K562 (cell line): Measurements from ENCODE around the gene AP4S1. TPM values are rescaled to one million over a fixed set of nuclear protein-coding genes. Genes with fewer than 3 reads are reported as not detected.

Experiments
- ARID3B ChIP-seq: fragments of 250-450 bp; sonication (Bioruptor Pico); IDR thresholded peaks from 2 replicates; pipeline ENCODE4 v1.4.0; 2020; ENCODE audit warnings: borderline replicate concordance
- BHLHE40 ChIP-seq: IDR thresholded peaks from 2 replicates; pipeline ENCODE4 v1.6.1; 2011; ENCODE audit warnings: low read length, improper control_type of control experiment
- BRF1 ChIP-seq: IDR thresholded peaks from 3 replicates; pipeline ENCODE4 v1.6.1; 2011; ENCODE audit warnings: borderline replicate concordance, mild to moderate bottlenecking; ENCODE audit not compliant: insufficient read length; ENCODE audit errors: extremely low read depth
- CREBBP ChIP-seq: IDR thresholded peaks from one replicate; pipeline ENCODE4 v1.6.1; 2012; ENCODE audit warnings: low read depth, mild to moderate bottlenecking, control low read depth, inconsistent platforms, low read length
- HBP1 ChIP-seq: fragments of 450-650 bp; formaldehyde crosslinking; IDR thresholded peaks from 2 replicates; pipeline ENCODE4 v1.4.0; 2022; ENCODE audit warnings: missing genetic modification characterization
- HIVEP1 ChIP-seq: fragments of 250-450 bp; sonication (Bioruptor Pico); IDR thresholded peaks from 2 replicates; pipeline ENCODE4 v1.4.0; 2020; ENCODE audit warnings: mild to moderate bottlenecking
- HSF4 ChIP-seq: fragments of 250-450 bp; sonication (Bioruptor Pico); IDR thresholded peaks from 2 replicates; pipeline ENCODE4 v2.1.2; 2022; ENCODE audit warnings: mild to moderate bottlenecking, moderate library complexity, borderline replicate concordance
- KAT7 ChIP-seq: sonication (generic); formaldehyde crosslinking; IDR thresholded peaks from 2 replicates; pipeline ENCODE4 v1.8.0; 2022; ENCODE audit warnings: missing genetic modification reagents, mild to moderate bottlenecking, borderline replicate concordance
- KLF10 ChIP-seq: fragments of 250-450 bp; sonication (Bioruptor Pico); IDR thresholded peaks from 2 replicates; pipeline ENCODE4 v1.6.1; 2021; ENCODE audit warnings: matching md5 sums
- PHB2 ChIP-seq: fragments of 450-650 bp; IDR thresholded peaks from 2 replicates; pipeline ENCODE4 v1.6.1; 2017; ENCODE audit warnings: low read depth
- PREB ChIP-seq: sonication (generic); formaldehyde crosslinking; IDR thresholded peaks from 2 replicates; pipeline ENCODE4 v1.8.1; 2023; ENCODE audit warnings: mild to moderate bottlenecking, missing genetic modification reagents
- RAD21 ChIP-seq, 2 experiments: fragments of 250-450 bp in 1 of 2; fragments of 450-650 bp in 1 of 2; sonication (Bioruptor Pico) in 1 of 2; formaldehyde crosslinking in 1 of 2; IDR thresholded peaks in 1 of 2; conservative IDR thresholded peaks in 1 of 2; 2 replicates each; pipeline versions ENCODE4 v1.4.0 to v1.8.0; 2020 to 2022; ENCODE audit warnings: mild to moderate bottlenecking in 2 of 2, moderate library complexity in 1 of 2
- REST ChIP-seq, 2 experiments: fragments of 450-650 bp; formaldehyde crosslinking in 1 of 2; IDR thresholded peaks; 2 replicates each; pipeline versions ENCODE4 v1.4.0 to v1.6.1; 2014 to 2020; ENCODE audit warnings: mild to moderate bottlenecking in 2 of 2, borderline replicate concordance in 1 of 2, low read depth in 1 of 2
- ZNF354B ChIP-seq: fragments of 250-450 bp; sonication (Bioruptor Pico); IDR thresholded peaks from 2 replicates; pipeline ENCODE4 v1.4.0; 2020
- ZNF41 ChIP-seq: fragments of 250-450 bp; sonication (Bioruptor Pico); conservative IDR thresholded peaks from 2 replicates; pipeline ENCODE4 v1.4.0; 2020; ENCODE audit warnings: mild to moderate bottlenecking
- ZNF436 ChIP-seq: fragments of 250-450, 450-650 bp; sonication (Bioruptor Pico); formaldehyde crosslinking; IDR thresholded peaks from 2 replicates; pipeline ENCODE4 v1.7.0; 2020; ENCODE audit warnings: mild to moderate bottlenecking
- ZNF444 ChIP-seq: fragments of 250-450 bp; sonication (Bioruptor Pico); IDR thresholded peaks from 2 replicates; pipeline ENCODE4 v1.4.0; 2020; ENCODE audit warnings: mild to moderate bottlenecking, moderate library complexity
- polyA plus RNA-seq, 8 experiments: library from polyadenylated mRNA; depleted of rRNA in 4 of 8; stranded (reverse) in 5 of 8; unstranded in 3 of 8; fragments of >200 nt; fragmentation: Nextera tagmentation in 2 of 8; fragmentation: Illumina TruSeq in 1 of 8; extraction: Ambion mirVana in 2 of 8; extraction: Trizol in 1 of 8; gene quantifications; 2 replicates each; pipeline versions ENCODE4 v1.2.1 to v1.2.3, GENCODE V29; 2011 to 2014; ENCODE audit warnings: inconsistent platforms in 1 of 8, missing spikeins in 1 of 8
- total RNA-seq, 7 experiments: library from RNA; depleted of rRNA in 6 of 7; stranded (reverse); fragments of >200 nt in 6 of 7; fragmentation: Illumina TruSeq in 2 of 7; extraction: Trizol in 2 of 7; gene quantifications; 2 replicates each; pipeline versions ENCODE4 v1.2.1 to v1.2.3, GENCODE V29; 2011 to 2021; ENCODE audit warnings: low replicate concordance in 1 of 7

The AP4S1 gene
- total and polyA plus RNA-seq, 9 of the 15 experiments (the other 6 are each of a cell fraction or from before 2014, with no cell fraction given) = 3.7 to 7.8 (median 5.9) TPM

- no peak for TF ChIP-seq ZNF436
- no peak for TF ChIP-seq ARID3B (CRISPR knock-in tag)
- TF ChIP-seq PHB2 = no peak
- TF ChIP-seq ZNF444 (CRISPR knock-in tag) = no peak
- TF ChIP-seq ZNF41 (CRISPR knock-in tag) = no peak
- no peak for TF ChIP-seq HIVEP1 (CRISPR knock-in tag)
- no peak for TF ChIP-seq PREB (CRISPR knock-in tag)
- peak; percentile 15; the same call in 1 of the 2 replicates for TF ChIP-seq REST (IDR thresholded peaks at IDR 0.05; ENCODE audit: borderline replicate concordance)
- no peak for TF ChIP-seq REST (CRISPR knock-in tag; IDR thresholded peaks at IDR 0.05; ENCODE audit: low read depth)
- TF ChIP-seq BRF1 = no peak
- TF ChIP-seq BHLHE40 = peak; percentile 56
- no peak for TF ChIP-seq KAT7
- TF ChIP-seq RAD21 (CRISPR knock-in tag; conservative IDR thresholded peaks at IDR 0.05 in 1 of 2, IDR thresholded peaks at IDR 0.05 in 1 of 2) = peak in 1 of 2 experiments; percentile 46; a peak in 2 of 4 replicates
- no peak for TF ChIP-seq HBP1 (CRISPR knock-in tag)
- no peak for TF ChIP-seq KLF10 (CRISPR knock-in tag)
- TF ChIP-seq ZNF354B (CRISPR knock-in tag) = no peak
- TF ChIP-seq HSF4 = no peak
- TF ChIP-seq CREBBP = no peak
Observed at GRCh38 chr14:31084385-31084784, 58.9 kb downstream of the AP4S1 start (continued).
